Measurements from ENCODE around the gene LRRFIP2.
"Not testable (repeated sequence)": the region's sequence is repeated elsewhere in the genome, so short reads cannot be mapped to it uniquely, and the experiment has no call there.

LRRFIP2 gene

GRCh38 chr3:37174532-37175126 is at the start of gene LRRFIP2:
LRRFIP2 (minus strand) TSS chr3:37174582; CDS start chr3:37148983, 25,599 bp downstream.
- H3K27ac ChIP-seq, result peak within 1 kb of the TSS; percentile 94
- no peak for TF ChIP-seq CTCF (conservative IDR thresholded peaks at IDR 0.05)

- TF ChIP-seq CTCF (conservative IDR thresholded peaks at IDR 0.05), result no peak
Measured at GRCh38 chr3:37223576-37223975, 49.2 kb upstream of the LRRFIP2 start.

GRCh38 chr3:37223141-37223558 is 48.8 kb upstream of the LRRFIP2 start:
- TF ChIP-seq CTCF (conservative IDR thresholded peaks at IDR 0.05), result no peak

More at GRCh38 chr3:37223576-37223975, 49.2 kb upstream of the LRRFIP2 start:
- H3K27ac ChIP-seq, result no peak overlapping the region

GRCh38 chr3:37222542-37222941 is 48.2 kb upstream of the LRRFIP2 start:
- not testable (repeated sequence) for H3K27ac ChIP-seq

More at GRCh38 chr3:37223141-37223558, 48.8 kb upstream of the LRRFIP2 start:
- no peak overlapping the region for H3K27ac ChIP-seq

GRCh38 chr3:37221407-37221806 is 47.0 kb upstream of the LRRFIP2 start:
- no peak for TF ChIP-seq CTCF (conservative IDR thresholded peaks at IDR 0.05)
- no peak overlapping the region for H3K27ac ChIP-seq

- H3K27ac ChIP-seq, result no peak overlapping the region
- no peak for TF ChIP-seq CTCF (conservative IDR thresholded peaks at IDR 0.05)
Measured at GRCh38 chr3:37219266-37219665, 44.9 kb upstream of the LRRFIP2 start.

- no peak for TF ChIP-seq CTCF (conservative IDR thresholded peaks at IDR 0.05)
- H3K27ac ChIP-seq, result no peak overlapping the region
Measured at GRCh38 chr3:37218206-37218605, 43.8 kb upstream of the LRRFIP2 start.

- no peak overlapping the region for H3K27ac ChIP-seq
- no peak for TF ChIP-seq CTCF (conservative IDR thresholded peaks at IDR 0.05)
Measured at GRCh38 chr3:37217098-37217849, 42.9 kb upstream of the LRRFIP2 start.
